GM19099 (cell line): ENCODE measurements around the gene KRTAP9-6.

Experiments used
- POLR2A ChIP-seq: IDR thresholded peaks from 3 replicates; pipeline ENCODE4 v1.6.1; 2011; ENCODE audit warnings: low read depth; ENCODE audit not compliant: insufficient read length; ENCODE audit errors: extremely low read depth

Gene KRTAP9-6

DNA sequence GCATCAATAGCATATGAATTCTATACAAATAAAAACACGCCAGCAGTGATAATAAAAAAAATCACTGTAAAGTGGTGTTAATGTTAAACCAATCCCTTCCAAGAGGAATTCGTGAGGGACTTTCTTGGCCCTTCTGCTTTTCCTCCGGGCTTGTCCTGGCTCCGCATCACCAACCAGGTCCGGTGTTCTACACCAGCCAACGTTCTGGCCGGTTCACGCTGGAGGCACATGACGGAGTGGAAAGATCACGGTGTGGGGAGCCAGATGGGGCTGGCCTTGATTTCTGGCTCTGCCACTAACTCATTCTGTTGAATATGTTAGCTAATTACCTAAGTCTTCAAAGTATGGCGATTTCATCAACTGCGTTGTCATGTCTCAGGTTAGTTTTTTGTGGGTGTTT, 38.9 kb downstream of the KRTAP9-6 start:
- TF ChIP-seq POLR2A: no peak

DNA sequence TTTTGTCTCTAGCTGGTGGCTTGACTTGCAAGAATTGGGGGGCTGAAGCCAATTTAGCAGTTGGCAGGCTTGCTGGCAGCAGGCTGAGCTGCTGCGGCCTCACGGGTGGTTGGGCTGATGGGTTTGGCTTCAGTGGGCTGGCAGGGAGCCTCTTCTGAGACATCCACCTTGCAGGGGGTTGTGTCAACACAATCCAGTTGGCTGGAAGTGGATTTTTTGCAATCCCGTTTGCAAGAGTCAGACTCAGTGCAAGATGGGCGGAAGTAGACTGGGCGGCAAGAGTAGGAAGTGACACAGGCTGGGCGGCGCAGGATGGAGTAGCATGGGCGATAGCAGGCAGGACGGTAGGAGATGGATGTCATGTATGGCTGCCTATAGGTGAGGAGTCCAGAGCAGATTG, 42.5 kb downstream of the KRTAP9-6 start:
- TF ChIP-seq POLR2A: no peak

DNA sequence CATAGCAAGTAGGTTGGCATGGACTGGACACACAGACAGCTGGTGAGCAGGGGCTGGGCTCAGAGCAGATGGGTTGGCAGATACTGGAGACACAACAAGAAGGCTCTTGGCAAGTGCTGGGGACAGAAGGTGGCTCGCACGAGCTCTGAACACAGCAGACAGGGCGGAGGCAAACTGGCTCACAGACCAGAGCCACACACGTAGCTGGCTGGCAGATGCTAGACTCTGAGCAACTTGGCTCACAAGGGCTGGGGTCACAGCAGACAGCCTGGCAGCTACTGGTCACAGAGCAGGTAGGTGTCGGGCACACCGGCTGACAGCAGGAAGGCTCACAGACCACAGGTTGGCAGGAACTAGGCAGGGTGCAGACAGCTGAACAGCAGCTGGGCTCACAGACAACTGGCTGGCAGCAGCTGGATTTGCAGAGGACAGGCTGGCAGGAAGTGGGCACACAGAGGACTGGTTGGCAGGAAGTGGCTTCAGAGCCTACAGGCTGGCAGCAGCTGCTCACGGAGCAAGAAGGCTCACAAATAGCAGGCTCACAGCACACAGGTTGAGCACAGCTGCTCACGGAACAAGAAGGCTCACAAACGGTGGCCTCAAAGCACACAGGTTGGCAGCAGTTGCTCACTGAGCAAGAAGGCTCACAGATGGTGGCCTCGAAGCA, 43.2 kb downstream of the KRTAP9-6 start:
- TF ChIP-seq POLR2A: no peak

DNA sequence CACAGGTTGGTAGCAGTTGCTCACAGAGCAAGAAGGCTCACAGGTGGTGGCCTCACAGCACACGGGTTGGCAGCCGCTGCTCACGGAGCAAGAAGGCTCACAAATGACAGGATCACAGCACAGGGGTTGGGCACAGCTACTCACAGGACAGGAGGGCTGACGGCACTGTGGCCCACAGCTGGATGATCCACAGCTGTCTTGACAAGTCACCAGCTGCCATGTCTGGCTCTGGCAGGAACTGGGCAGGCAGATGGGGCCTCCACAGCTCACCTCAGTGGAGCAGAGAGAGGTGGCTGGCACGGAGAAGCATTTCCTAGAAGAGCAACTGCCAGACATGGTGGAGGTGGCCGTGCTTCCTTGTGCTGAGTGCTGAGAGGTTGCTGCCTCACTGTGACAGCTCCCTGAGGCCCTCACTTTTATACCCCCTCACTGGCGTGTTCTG, 43.8 kb downstream of the KRTAP9-6 start, which contains the start of gene KRTAP16-1:
TSS of gene KRTAP16-1 (minus strand) at position 392 of the 442 bp plus-strand sequence. CDS start at position 336, 56 bp downstream.
- no peak for TF ChIP-seq POLR2A

DNA sequence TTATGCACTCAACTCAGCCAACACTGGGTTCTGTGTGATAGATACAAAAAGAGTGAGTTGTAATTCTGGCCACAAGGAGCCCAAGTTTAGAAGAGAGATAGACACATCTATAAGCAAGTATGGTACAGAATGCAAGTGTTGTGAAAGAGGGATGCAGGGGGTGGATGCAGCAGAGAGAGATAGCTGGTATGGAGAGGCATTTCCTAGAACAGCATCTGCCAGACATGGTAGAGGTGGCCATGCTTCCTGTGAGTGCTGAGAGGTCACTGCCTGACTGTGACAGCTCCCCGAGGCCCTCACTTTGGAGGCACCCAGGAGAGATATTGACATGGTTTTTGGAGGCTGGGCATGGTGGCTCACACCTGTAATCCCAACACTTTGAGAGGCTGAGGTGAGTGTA, 45.9 kb downstream of the KRTAP9-6 start:
- no peak for TF ChIP-seq POLR2A

DNA sequence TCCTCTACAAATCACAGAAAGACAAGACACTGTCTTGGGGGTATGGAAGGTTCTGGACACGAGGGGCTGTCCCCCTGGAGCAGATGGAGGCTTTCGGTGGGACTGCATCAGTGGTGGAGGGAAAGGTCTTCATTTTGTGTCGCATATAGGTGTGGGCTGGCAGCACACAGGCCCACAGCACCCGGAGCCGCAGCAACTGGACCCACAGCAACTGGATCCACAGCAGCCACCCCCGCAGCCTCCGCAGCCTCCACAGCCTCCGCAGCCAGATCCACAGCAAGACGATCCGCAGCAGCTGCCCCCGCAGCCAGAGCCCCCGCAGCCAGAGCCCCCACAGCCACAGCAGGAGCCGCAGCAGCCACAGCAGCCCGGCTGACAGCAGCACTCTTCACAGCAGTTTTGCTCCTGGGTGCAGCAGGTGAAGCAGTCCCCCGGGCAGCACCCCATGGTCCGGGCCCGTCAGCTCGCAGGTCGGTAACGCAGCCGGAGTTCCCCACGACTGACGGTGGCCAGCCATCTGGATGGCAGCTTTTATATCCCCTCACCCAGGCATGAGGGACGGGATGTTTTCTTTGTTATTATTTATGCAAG, 50.1 kb downstream of the KRTAP9-6 start, which contains the start of gene KRTAP17-1:
TSS of gene KRTAP17-1 (minus strand) at position 507 of the 591 bp plus-strand sequence. CDS start at position 447, 60 bp downstream.
- no peak for TF ChIP-seq POLR2A
